Liver (tissue), 9 donors: Measurements from ENCODE around the gene NRF1. TPM values are rescaled to one million over a fixed set of nuclear protein-coding genes. Genes with fewer than 3 reads are reported as not detected.

Source experiments
- DNase-seq: peaks from one replicate; pipeline ENCODE4 v3.0.0-alpha.2; 2017; ENCODE audit warnings: low spot score
- H3K27ac ChIP-seq, 2 donors: one replicate each; pipeline ENCODE4 v1.7.0; 2013; ENCODE audit warnings: inconsistent platforms in 2 of 2, low read length in 2 of 2, control low read depth in 1 of 2, low read depth in 1 of 2, mild to moderate bottlenecking in 1 of 2
- H3K27me3 ChIP-seq, 4 donors: one replicate each; pipeline versions ENCODE4 v1.6.1 to v1.7.0; 2013; ENCODE audit warnings: low read length in 3 of 4, inconsistent platforms in 1 of 4, mild to moderate bottlenecking in 1 of 4, moderate library complexity in 1 of 4; ENCODE audit not compliant: control insufficient read depth in 4 of 4, insufficient read depth in 4 of 4
- H3K36me3 ChIP-seq, 4 donors: one replicate each; pipeline versions ENCODE4 v1.6.1 to v1.7.0; 2013; ENCODE audit warnings: low read length in 3 of 4, mild to moderate bottlenecking in 3 of 4, low read depth in 1 of 4, moderate library complexity in 1 of 4; ENCODE audit not compliant: control insufficient read depth in 4 of 4, insufficient read depth in 3 of 4
- H3K4me1 ChIP-seq, 4 donors: one replicate each; pipeline versions ENCODE4 v1.6.1 to v1.7.0; 2013; ENCODE audit warnings: low read length in 3 of 4, mild to moderate bottlenecking in 3 of 4, moderate library complexity in 1 of 4; ENCODE audit not compliant: control insufficient read depth in 4 of 4, insufficient read depth in 4 of 4
- H3K4me3 ChIP-seq, 3 donors: one replicate each; pipeline versions ENCODE4 v1.6.1 to v1.7.0; 2013; ENCODE audit warnings: low read length in 3 of 3, control low read depth in 1 of 3, low read depth in 1 of 3, mild to moderate bottlenecking in 1 of 3
- H3K9ac ChIP-seq, 2 donors: one replicate each; pipeline ENCODE4 v1.7.0; 2013; ENCODE audit warnings: low read length in 2 of 2, mild to moderate bottlenecking in 2 of 2, moderate library complexity in 2 of 2, control low read depth in 1 of 2, low read depth in 1 of 2
- H3K9me3 ChIP-seq, 4 donors: one replicate each; pipeline versions ENCODE4 v1.6.1 to v1.7.0; 2013; ENCODE audit warnings: low read length in 3 of 4; ENCODE audit not compliant: control insufficient read depth in 4 of 4
- EGR1 ChIP-seq, 2 donors: IDR thresholded peaks; 2 replicates each; pipeline ENCODE4 v1.6.1; 2016 to 2018; ENCODE audit warnings: antibody characterized with exemption in 2 of 2, low read depth in 2 of 2
- FOXA1 ChIP-seq: IDR thresholded peaks from 2 replicates; pipeline ENCODE4 v1.6.1; 2016; ENCODE audit warnings: antibody characterized with exemption
- FOXA2 ChIP-seq: IDR thresholded peaks from 2 replicates; pipeline ENCODE4 v1.6.1; 2016; ENCODE audit warnings: antibody characterized with exemption
- GABPA ChIP-seq, 2 donors: IDR thresholded peaks in 1 of 2; conservative IDR thresholded peaks in 1 of 2; 2 replicates each; pipeline ENCODE4 v1.6.1; 2016; ENCODE audit warnings: antibody characterized with exemption in 2 of 2, mild to moderate bottlenecking in 1 of 2, moderate library complexity in 1 of 2
- HNF4A ChIP-seq, 2 donors: conservative IDR thresholded peaks; 2 replicates each; pipeline ENCODE4 v1.6.1; 2016; ENCODE audit warnings: antibody characterized with exemption in 2 of 2, mild to moderate bottlenecking in 2 of 2
- HNF4G ChIP-seq: IDR thresholded peaks from 2 replicates; pipeline ENCODE4 v1.6.1; 2016; ENCODE audit warnings: antibody characterized with exemption
- JUND ChIP-seq, 2 donors: IDR thresholded peaks; 2 replicates each; pipeline ENCODE4 v1.6.1; 2016; ENCODE audit warnings: antibody characterized with exemption in 2 of 2
- NR2F2 ChIP-seq: IDR thresholded peaks from 2 replicates; pipeline ENCODE4 v1.6.1; 2016; ENCODE audit warnings: antibody characterized with exemption
- RAD21 ChIP-seq, 2 donors: IDR thresholded peaks; 2 replicates each; pipeline ENCODE4 v1.6.1; 2016; ENCODE audit warnings: antibody characterized with exemption in 2 of 2, mild to moderate bottlenecking in 2 of 2
- RXRA ChIP-seq, 2 donors: IDR thresholded peaks; 2 replicates each; pipeline ENCODE4 v1.6.1; 2017 to 2018; ENCODE audit warnings: antibody characterized with exemption in 2 of 2, mild to moderate bottlenecking in 1 of 2
- SP1 ChIP-seq: IDR thresholded peaks from 2 replicates; pipeline ENCODE4 v1.6.1; 2018; ENCODE audit warnings: antibody characterized with exemption, mild to moderate bottlenecking
- TAF1 ChIP-seq: conservative IDR thresholded peaks from 2 replicates; pipeline ENCODE4 v1.6.1; 2016; ENCODE audit warnings: antibody characterized with exemption, mild to moderate bottlenecking
- WGBS: extraction: QIAGEN DNeasy Blood & Tissue Kit; methylation state at CpG from one replicate; pipeline ENCODE4 v1.1.7; 2013; 5-methylcytosine and 5-hydroxymethylcytosine counted together
- polyA plus RNA-seq, 2 donors: library from polyadenylated mRNA; stranded (reverse) in 1 of 2; unstranded in 1 of 2; fragments of 200-250 nt in 1 of 2; fragments of >200 nt in 1 of 2; fragmentation: Nextera tagmentation in 1 of 2; extraction: Ambion mirVana in 1 of 2; gene quantifications; one replicate each; pipeline versions ENCODE4 v1.2.1 to v1.2.3, GENCODE V29; 2013 to 2015
- total RNA-seq, 2 donors: library from RNA; depleted of rRNA; stranded (reverse); fragments of >200 nt; gene quantifications; one replicate each; pipeline ENCODE4 v1.2.3, GENCODE V29; 2014
- TF ChIP-seq, protein P1 (sequence below): IDR thresholded peaks from 2 replicates; pipeline ENCODE4 v1.6.1; 2016; ENCODE audit warnings: antibody characterized with exemption
- TF ChIP-seq, protein P2 (sequence below): IDR thresholded peaks from 2 replicates; pipeline ENCODE4 v1.6.1; 2016; ENCODE audit warnings: antibody characterized with exemption
- TF ChIP-seq, protein P3 (sequence below): IDR thresholded peaks from 2 replicates; pipeline ENCODE4 v1.6.1; 2016; ENCODE audit warnings: antibody characterized with exemption
- TF ChIP-seq, protein P4 (sequence below): fragments of 150-350 bp; IDR thresholded peaks from 2 replicates; pipeline ENCODE4 v1.5.1; 2017; ENCODE audit warnings: improper control_type of control experiment, low read depth, low read length; ENCODE audit not compliant: missing input control
- donor health status: healthy.
- donor health status: healthy.
- donor health status: healthy.
- donor health status: healthy.
- donor health status: healthy.

Gene NRF1
- total and polyA plus RNA-seq, 4 donors = 1.3 to 14.8 (median 5.3) TPM

DNA sequence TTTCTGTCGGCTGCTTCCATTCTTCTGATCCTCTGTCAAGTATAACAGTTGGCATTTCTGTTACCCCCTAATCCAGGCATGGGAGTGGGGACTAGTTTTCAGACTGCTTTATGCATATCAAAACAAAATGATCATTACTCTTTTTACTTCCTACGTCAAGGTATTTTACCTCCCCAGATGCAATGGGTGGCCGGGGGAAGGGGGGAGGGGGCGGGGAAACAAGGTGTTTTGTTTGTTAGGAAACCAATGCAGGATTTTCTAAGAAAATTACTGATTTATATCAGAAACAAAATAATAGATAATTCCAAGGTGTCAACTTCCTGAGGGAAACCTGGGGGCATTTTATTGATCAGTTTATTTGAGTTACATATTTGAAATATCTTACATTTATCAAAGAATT lies 66.3 kb downstream of the NRF1 start:
- no peak for DNase-seq
- TF ChIP-seq FOXA2 (no peak), RAD21 (IDR thresholded peaks at IDR 0.05) (no peak), RXRA (IDR thresholded peaks at IDR 0.05) (no peak), HNF4G (no peak), FOXA1 (no peak), TAF1 (no peak), HNF4A (conservative IDR thresholded peaks at IDR 0.05) (no peak), JUND (IDR thresholded peaks at IDR 0.05) (no peak)
- TF ChIP-seq, protein P1, sequence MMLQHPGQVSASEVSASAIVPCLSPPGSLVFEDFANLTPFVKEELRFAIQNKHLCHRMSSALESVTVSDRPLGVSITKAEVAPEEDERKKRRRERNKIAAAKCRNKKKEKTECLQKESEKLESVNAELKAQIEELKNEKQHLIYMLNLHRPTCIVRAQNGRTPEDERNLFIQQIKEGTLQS = no peak
- TF ChIP-seq, protein P2, sequence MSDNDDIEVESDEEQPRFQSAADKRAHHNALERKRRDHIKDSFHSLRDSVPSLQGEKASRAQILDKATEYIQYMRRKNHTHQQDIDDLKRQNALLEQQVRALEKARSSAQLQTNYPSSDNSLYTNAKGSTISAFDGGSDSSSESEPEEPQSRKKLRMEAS = no peak
- Histone ChIP-seq H3K36me3 (peaks cover 0 to 26% (median 21%) of the 10 kb centered on the region in 4 donors), H3K9me3 (peaks cover 0 to 6% (median 2%) of the 10 kb centered on the region in 4 donors), H3K27me3 (no peaks in the 10 kb centered on the region), H3K4me3 (no peak overlapping the region), H3K4me1 (no peaks in the 10 kb centered on the region), H3K9ac (no peak overlapping the region), H3K27ac (no peak overlapping the region)
- WGBS = 97% methylated on average over 4 of the region's 4 CpGs

DNA sequence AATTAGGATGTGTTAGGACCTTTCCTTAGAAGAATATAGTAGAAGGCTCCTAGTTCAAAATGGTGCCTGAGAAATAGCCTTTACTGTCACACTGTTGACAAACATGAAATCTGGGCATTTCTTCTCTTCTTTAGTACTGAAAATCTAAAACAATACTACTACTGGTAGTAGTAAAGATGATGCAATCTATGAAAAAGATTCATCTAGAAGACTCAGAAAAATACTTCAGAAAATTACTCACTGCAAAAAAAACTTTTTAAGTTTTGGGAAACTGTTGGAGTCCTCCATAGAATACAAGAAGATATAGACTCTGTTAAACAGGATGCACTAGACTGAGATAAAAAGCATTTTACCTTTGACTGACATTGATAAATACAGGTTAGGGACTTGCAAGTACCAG lies 67.1 kb downstream of the NRF1 start:
- Histone ChIP-seq H3K4me3 (no peak overlapping the region), H3K27me3 (no peaks in the 10 kb centered on the region), H3K9ac (no peak overlapping the region), H3K27ac (no peak overlapping the region), H3K9me3 (peaks cover 0 to 6% (median 2%) of the 10 kb centered on the region in 4 donors), H3K4me1 (no peaks in the 10 kb centered on the region), H3K36me3 (peaks cover 0 to 23% (median 17%) of the 10 kb centered on the region in 4 donors)
- DNase-seq = no peak
- TF ChIP-seq RAD21 (IDR thresholded peaks at IDR 0.05) (no peak), NR2F2 (no peak), GABPA (IDR thresholded peaks at IDR 0.05 in 1 of 2, conservative IDR thresholded peaks at IDR 0.05 in 1 of 2) (no peak), RXRA (IDR thresholded peaks at IDR 0.05) (no peak)

DNA sequence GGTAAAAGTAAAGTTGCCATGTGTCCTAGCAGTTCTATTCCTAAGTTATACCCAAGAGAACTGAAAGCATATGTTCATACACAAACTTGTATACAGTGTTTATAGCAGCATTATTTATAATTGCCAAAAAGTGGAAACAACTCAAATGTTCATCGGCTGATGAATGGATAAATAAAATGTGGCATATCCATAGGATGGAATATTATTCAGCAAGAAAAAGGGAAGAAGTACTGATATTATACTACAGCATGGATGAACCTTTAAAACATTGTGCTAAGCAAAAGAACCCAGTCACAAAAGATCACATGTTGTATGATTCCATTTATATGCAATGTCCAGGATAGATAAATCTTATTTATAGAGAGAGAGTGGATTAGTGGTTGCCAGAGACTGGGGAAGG lies 68.9 kb downstream of the NRF1 start:
- TF ChIP-seq GABPA (IDR thresholded peaks at IDR 0.05 in 1 of 2, conservative IDR thresholded peaks at IDR 0.05 in 1 of 2) (no peak), EGR1 (IDR thresholded peaks at IDR 0.05; ENCODE audit: low read depth in 2 of 2) (no peak), TAF1 (no peak)
- TF ChIP-seq, protein P2 = no peak
- Histone ChIP-seq H3K27ac (no peak overlapping the region), H3K4me3 (no peak overlapping the region), H3K9ac (no peak overlapping the region), H3K4me1 (peaks cover 0 to 1% (median 0%) of the 10 kb centered on the region in 4 donors), H3K27me3 (no peaks in the 10 kb centered on the region), H3K36me3 (peaks cover 0 to 9% (median 7%) of the 10 kb centered on the region in 4 donors), H3K9me3 (peaks cover 0 to 4% (median 2%) of the 10 kb centered on the region in 4 donors)
- no peak for DNase-seq
- 96% methylated on average over 1 of the region's 1 CpG for WGBS

DNA sequence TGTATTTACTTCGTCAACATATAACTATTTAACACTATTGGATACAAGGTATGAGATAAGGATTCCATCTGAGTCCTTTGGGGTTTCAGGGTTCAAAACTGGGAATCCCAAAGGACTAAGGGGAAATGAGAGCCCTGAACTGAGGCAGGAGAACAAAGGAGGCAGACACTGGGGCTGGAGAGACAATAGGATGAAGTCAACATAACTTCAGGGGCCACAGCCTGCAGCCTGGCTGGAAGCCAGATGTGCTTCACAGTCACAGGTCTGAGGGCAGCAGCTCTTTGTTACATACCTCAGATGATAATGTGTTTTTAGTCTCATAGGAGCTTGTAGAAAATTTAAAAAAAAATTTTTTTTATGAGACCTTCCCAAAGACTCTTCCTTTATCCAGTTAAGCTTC lies 73.3 kb downstream of the NRF1 start:
- Histone ChIP-seq H3K36me3 (no peaks in the 10 kb centered on the region), H3K27me3 (no peaks in the 10 kb centered on the region), H3K9me3 (no peaks in the 10 kb centered on the region), H3K4me1 (peaks cover 0 to 1% (median 0%) of the 10 kb centered on the region in 4 donors), H3K27ac (no peak overlapping the region), H3K9ac (no peak overlapping the region), H3K4me3 (no peak overlapping the region)
- 99% methylated on average over 1 of the region's 1 CpG for WGBS
- no peak for DNase-seq
- no peak for TF ChIP-seq HNF4A (conservative IDR thresholded peaks at IDR 0.05)
- TF ChIP-seq, protein P3, sequence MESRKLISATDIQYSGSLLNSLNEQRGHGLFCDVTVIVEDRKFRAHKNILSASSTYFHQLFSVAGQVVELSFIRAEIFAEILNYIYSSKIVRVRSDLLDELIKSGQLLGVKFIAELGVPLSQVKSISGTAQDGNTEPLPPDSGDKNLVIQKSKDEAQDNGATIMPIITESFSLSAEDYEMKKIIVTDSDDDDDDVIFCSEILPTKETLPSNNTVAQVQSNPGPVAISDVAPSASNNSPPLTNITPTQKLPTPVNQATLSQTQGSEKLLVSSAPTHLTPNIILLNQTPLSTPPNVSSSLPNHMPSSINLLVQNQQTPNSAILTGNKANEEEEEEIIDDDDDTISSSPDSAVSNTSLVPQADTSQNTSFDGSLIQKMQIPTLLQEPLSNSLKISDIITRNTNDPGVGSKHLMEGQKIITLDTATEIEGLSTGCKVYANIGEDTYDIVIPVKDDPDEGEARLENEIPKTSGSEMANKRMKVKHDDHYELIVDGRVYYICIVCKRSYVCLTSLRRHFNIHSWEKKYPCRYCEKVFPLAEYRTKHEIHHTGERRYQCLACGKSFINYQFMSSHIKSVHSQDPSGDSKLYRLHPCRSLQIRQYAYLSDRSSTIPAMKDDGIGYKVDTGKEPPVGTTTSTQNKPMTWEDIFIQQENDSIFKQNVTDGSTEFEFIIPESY = no peak
- no peak for TF ChIP-seq SP1
- TF ChIP-seq, protein P4, sequence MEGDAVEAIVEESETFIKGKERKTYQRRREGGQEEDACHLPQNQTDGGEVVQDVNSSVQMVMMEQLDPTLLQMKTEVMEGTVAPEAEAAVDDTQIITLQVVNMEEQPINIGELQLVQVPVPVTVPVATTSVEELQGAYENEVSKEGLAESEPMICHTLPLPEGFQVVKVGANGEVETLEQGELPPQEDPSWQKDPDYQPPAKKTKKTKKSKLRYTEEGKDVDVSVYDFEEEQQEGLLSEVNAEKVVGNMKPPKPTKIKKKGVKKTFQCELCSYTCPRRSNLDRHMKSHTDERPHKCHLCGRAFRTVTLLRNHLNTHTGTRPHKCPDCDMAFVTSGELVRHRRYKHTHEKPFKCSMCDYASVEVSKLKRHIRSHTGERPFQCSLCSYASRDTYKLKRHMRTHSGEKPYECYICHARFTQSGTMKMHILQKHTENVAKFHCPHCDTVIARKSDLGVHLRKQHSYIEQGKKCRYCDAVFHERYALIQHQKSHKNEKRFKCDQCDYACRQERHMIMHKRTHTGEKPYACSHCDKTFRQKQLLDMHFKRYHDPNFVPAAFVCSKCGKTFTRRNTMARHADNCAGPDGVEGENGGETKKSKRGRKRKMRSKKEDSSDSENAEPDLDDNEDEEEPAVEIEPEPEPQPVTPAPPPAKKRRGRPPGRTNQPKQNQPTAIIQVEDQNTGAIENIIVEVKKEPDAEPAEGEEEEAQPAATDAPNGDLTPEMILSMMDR = no peak
- no peak for TF ChIP-seq JUND (IDR thresholded peaks at IDR 0.05)
- TF ChIP-seq HNF4G = no peak
- no peak for TF ChIP-seq FOXA1
- TF ChIP-seq, protein P1 = no peak
- TF ChIP-seq, protein P2 = no peak
- no peak for TF ChIP-seq NR2F2
- no peak for TF ChIP-seq GABPA (IDR thresholded peaks at IDR 0.05 in 1 of 2, conservative IDR thresholded peaks at IDR 0.05 in 1 of 2)
